Measurements from ENCODE around the gene PTP4A2. TPM values are rescaled to one million over a fixed set of nuclear protein-coding genes. Genes with fewer than 3 reads are reported as not detected.
"Not testable (repeated sequence)": the region's sequence is repeated elsewhere in the genome, so short reads cannot be mapped to it uniquely, and the experiment has no call there.

PTP4A2 gene
- total RNA-seq, 2 donors from 2014 or later: 133 to 196 TPM

GRCh38 chr1:31927661-31927980 is 10.5 kb downstream of the PTP4A2 start:
- H3K27ac ChIP-seq: no peak overlapping the region
- intact Hi-C loops (cut with DNase I): no loop called here
- no peaks in the 10 kb centered on the region for H3K27me3 ChIP-seq (replicated peaks; ENCODE audit: insufficient read depth)
- peaks cover 10% of the 10 kb centered on the region for H3K4me1 ChIP-seq (replicated peaks)
- no peaks in the 10 kb centered on the region for H3K9me3 ChIP-seq
- H3K4me3 ChIP-seq: no peak overlapping the region
- 65% methylated on average over 3 of the region's 3 CpGs for WGBS
- DNase-seq (ENCODE audit: low spot score): no peak
- TF ChIP-seq CTCF (IDR thresholded peaks at IDR 0.05) (no peak), POLR2AphosphoS5 (IDR thresholded peaks at IDR 0.05) (no peak), POLR2A (IDR thresholded peaks at IDR 0.05) (no peak)
- H3K36me3 ChIP-seq: no peaks in the 10 kb centered on the region

GRCh38 chr1:31926853-31927660 is 11.1 kb downstream of the PTP4A2 start:
- no peaks in the 10 kb centered on the region for H3K36me3 ChIP-seq
- WGBS: 89% methylated on average over 8 of the region's 8 CpGs
- DNase-seq (ENCODE audit: low spot score): no peak
- no peaks in the 10 kb centered on the region for H3K9me3 ChIP-seq
- H3K4me1 ChIP-seq (replicated peaks): peaks cover 10% of the 10 kb centered on the region
- no peak overlapping the region for H3K27ac ChIP-seq
- no peak for TF ChIP-seq CTCF (IDR thresholded peaks at IDR 0.05)
- no peak for TF ChIP-seq POLR2A (IDR thresholded peaks at IDR 0.05)
- TF ChIP-seq POLR2AphosphoS5 (IDR thresholded peaks at IDR 0.05): no peak
- no peak overlapping the region for H3K4me3 ChIP-seq
- intact Hi-C loops (cut with DNase I): no loop called here
- H3K27me3 ChIP-seq (replicated peaks; ENCODE audit: insufficient read depth): no peaks in the 10 kb centered on the region

- intact Hi-C loops (cut with DNase I): no loop called here
- Histone ChIP-seq H3K27ac (no peak overlapping the region), H3K4me1 (replicated peaks) (peaks cover 10% of the 10 kb centered on the region), H3K27me3 (replicated peaks; ENCODE audit: insufficient read depth) (no peaks in the 10 kb centered on the region), H3K9me3 (no peaks in the 10 kb centered on the region), H3K4me3 (no peak overlapping the region), H3K36me3 (no peaks in the 10 kb centered on the region)
- WGBS: 62% methylated on average over 2 of the region's 2 CpGs
- TF ChIP-seq POLR2AphosphoS5 (IDR thresholded peaks at IDR 0.05) (no peak), POLR2A (IDR thresholded peaks at IDR 0.05) (no peak), CTCF (IDR thresholded peaks at IDR 0.05) (no peak)
- no peak for DNase-seq (ENCODE audit: low spot score)
Measured at GRCh38 chr1:31926252-31926651, 11.9 kb downstream of the PTP4A2 start.

GRCh38 chr1:31925824-31926223 is 12.3 kb downstream of the PTP4A2 start:
- intact Hi-C loops (cut with DNase I); H3K36me3 ChIP-seq; H3K27me3 ChIP-seq (replicated peaks; ENCODE audit: insufficient read depth); H3K4me3 ChIP-seq; H3K9me3 ChIP-seq; DNase-seq (ENCODE audit: low spot score); H3K27ac ChIP-seq: not testable (repeated sequence)
- H3K4me1 ChIP-seq (replicated peaks): peaks cover 10% of the 10 kb centered on the region
- WGBS: 89% methylated on average over 13 of the region's 13 CpGs

GRCh38 chr1:31924839-31925238 is 13.3 kb downstream of the PTP4A2 start:
- Histone ChIP-seq H3K36me3 (no peaks in the 10 kb centered on the region), H3K27ac (no peak overlapping the region), H3K27me3 (replicated peaks; ENCODE audit: insufficient read depth) (no peaks in the 10 kb centered on the region), H3K9me3 (no peaks in the 10 kb centered on the region), H3K4me1 (replicated peaks) (peaks cover 10% of the 10 kb centered on the region), H3K4me3 (no peak overlapping the region)
- TF ChIP-seq POLR2AphosphoS5 (IDR thresholded peaks at IDR 0.05): no peak
- no peak for TF ChIP-seq POLR2A (IDR thresholded peaks at IDR 0.05)
- TF ChIP-seq CTCF (IDR thresholded peaks at IDR 0.05): no peak
- intact Hi-C loops (cut with DNase I): no loop called here
- DNase-seq (ENCODE audit: low spot score): no peak
- 48% methylated on average over 1 of the region's 1 CpG for WGBS
